ENCODE results near the gene CNOT4.
"Not testable (repeated sequence)": the region's sequence is repeated elsewhere in the genome, so short reads cannot be mapped to it uniquely, and the experiment has no call there.

Gene CNOT4

DNA sequence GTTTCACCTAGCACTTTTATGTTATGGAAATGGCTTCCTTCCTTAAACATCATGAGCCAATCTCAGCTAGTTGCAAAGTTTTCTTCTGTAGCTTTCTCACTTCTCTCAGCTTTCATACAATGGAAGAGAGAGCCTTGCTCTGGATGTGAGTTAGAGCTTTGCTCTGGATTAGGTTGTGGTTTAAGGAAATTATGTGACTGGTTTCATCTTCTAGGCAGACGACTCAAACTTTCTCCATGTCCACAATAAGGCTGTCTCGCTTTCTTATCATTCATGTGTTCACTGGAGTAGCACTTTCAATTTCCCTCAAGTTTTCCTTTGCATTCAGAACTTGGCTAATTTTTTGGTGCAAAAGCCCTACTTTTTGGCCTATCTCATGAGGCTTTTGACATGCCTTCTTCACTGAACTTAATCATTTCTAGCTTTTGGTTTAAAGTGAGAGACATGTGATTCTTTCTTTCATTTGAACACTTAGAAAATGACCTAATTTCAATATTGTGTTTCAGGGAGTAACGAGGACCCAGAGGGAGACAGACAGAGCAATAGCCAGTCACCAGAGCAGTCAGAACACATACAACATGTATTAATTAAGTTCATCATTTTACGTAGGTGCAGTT, 49.8 kb downstream of the CNOT4 start:
- in situ Hi-C loops (cut with MboI; ENCODE audit: low sequenced_read_pairs), result no loop called here

DNA sequence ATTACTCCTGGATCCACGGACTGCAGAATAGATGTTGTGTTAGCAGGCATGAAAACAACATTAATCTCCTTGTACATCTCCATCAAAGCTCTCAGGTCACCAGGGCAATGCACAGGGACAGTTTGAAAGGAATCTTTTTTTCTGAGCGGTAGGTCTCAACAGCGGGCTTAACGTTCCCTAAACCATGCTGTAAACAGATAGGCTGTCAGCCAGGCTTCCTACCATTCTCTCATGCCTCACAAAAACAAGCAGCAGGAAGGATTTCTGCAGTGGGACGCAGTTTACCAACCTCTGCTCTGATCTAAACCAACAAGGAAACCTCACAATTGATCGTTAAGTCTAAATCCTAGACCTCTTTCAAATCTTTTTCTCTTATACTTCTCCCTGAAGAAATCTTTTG, 50.8 kb downstream of the CNOT4 start:
- in situ Hi-C loops (cut with MboI; ENCODE audit: low sequenced_read_pairs), result no loop called here

DNA sequence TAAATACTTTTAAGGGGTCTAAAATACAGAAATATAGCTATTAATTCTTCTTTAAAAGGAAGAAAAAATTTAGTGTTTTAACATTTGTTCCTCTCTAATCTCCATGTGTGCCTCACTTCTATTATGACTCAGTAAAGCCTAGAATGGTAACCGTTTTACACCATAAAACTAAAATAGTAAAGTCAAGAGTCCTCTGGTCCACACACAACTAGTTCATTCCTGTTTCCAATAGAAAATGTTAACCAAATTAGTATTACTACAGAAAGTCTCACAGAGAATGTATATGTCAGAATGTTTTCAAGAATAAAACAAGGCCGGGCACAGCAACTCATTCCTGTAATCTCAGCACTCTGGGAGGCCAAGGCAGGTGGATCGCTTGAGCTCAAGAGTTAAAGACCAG, 55.8 kb downstream of the CNOT4 start:
- in situ Hi-C loops (cut with MboI; ENCODE audit: low sequenced_read_pairs), result no loop called here

DNA sequence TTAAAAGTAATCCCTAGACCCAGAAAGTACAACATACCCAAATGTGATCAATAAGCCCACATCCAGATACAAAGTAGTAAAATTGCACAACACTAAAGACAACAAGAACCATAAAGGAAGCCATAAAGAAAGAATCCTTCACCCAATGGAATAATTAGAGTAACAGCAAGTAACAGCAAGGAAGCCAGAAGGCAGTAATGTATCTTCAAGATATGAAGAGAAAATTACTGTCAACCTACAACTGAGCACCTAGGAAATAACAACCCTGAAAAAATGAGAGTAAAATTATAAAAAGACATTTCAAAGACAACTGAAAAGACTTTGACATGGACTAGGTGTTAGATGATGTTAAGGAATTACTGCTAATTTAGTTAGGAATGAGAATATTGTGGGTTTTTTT, 60.5 kb downstream of the CNOT4 start:
- in situ Hi-C loops (cut with MboI; ENCODE audit: low sequenced_read_pairs), result no loop called here

DNA sequence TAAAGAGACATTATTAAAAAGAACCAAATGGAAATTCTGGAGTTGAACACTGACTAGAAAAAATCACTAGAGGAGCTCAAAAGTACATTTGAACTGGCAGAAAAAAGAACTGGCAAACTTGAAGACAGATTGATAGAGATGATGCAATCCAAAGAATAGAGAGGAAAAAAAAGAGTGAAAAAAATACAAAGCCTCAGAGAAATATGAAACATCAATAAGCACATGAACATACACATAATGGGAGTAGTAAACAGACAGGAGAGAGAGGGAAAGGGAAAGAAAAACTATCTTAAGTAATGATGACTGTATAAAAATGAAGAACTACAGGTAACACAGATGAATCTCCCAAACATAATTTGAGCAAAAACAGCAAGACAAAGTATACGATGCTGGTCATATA, 61.1 kb downstream of the CNOT4 start:
- in situ Hi-C loops (cut with MboI; ENCODE audit: low sequenced_read_pairs), result no loop called here

DNA sequence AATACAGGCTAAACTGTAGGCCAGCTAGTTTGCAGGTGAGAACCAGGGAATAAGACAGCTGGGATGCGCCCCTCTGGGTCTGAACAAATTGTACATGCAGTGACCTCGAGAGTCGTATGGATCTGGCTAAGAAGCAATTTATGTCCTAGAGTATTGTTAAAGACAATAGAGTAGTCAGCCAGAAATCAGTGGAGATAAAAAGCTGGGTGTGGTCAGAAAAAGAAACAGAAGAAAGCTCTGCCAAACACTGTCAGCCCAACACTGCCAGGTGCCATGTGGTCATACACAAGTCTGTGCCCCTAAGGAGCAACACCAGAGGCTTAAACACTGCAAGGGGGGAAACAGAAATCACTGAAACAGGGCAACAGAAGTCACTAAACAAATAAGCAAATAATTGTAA, 62.2 kb downstream of the CNOT4 start:
- in situ Hi-C loops (cut with MboI; ENCODE audit: low sequenced_read_pairs), result no loop called here

DNA sequence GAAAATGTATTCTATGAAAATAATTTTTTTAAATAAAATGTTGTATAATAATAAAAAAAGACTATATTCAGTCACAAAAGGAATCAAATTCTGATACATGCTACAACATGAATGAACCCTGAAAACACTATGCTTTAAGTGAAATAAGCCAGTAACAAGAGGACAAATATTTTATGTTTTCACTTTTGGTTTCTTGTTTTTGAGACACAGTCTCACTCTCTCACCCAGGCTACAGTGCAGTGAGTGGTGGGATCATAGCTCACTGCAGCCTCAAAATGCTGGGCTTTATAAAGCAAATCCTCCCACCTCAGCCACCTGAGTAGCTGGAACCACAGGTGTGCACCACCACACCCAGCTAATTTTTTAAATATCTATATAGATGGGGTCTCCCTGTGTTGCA, 64.2 kb downstream of the CNOT4 start:
- in situ Hi-C loops (cut with MboI; ENCODE audit: low sequenced_read_pairs), result no loop called here

DNA sequence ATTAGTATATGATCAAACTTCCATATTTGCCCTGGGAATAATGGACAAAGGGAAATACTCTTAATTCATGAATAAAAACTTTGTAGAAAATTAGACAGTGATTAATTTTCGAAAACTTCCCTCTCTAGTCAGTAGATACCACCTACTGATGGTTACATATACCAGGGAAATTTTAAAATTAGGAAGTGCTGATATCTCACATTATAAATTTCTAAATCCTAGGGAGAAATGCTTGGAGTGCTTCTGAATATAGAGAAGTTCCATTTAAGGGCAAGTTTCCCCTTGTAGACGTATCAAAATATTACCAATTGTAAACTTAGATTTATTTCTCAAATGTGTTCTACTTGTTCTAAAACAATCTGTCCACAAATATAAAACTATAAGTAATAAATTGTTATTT, 64.6 kb downstream of the CNOT4 start:
- in situ Hi-C loops (cut with MboI; ENCODE audit: low sequenced_read_pairs), result not testable (repeated sequence)

DNA sequence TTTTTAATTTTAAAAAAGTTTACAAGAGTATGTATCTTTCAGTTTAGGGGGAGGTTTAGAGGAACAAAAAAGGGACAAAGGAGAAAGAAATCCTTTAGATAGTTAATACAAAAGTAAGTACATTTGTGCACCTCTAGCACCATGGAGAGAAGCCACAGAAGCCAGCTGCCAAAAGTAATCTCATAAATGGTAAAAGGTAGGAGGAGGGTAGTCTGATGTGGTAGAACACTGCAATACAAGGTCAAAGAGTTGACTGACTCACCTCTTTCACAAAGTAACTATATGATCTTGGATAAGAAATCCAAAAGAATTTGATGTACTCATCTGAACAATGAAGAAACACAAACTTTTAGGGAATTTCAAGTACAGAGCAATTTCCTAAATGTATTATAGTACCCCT, 68.1 kb downstream of the CNOT4 start:
- in situ Hi-C loops (cut with MboI; ENCODE audit: low sequenced_read_pairs), result no loop called here

DNA sequence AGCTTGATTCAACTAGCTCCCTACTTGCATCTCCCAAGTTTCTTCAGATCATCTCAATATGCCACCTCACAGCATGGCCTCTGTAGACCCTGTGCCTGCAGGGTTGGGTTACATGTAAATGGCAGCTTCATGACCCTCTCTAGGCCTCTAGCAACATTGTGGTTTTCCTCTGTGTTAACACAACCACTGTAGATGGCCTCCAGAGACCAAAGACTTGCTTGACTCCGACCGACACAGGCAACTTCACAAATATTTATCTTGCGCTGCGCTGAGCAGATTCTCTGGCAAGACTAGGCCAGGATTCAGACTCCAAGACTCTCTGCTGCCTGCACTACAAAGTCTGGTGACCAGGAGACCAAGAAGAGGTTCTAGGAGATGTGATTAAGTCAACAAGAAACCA, 75.9 kb downstream of the CNOT4 start:
- in situ Hi-C loops (cut with MboI; ENCODE audit: low sequenced_read_pairs), result no loop called here

DNA sequence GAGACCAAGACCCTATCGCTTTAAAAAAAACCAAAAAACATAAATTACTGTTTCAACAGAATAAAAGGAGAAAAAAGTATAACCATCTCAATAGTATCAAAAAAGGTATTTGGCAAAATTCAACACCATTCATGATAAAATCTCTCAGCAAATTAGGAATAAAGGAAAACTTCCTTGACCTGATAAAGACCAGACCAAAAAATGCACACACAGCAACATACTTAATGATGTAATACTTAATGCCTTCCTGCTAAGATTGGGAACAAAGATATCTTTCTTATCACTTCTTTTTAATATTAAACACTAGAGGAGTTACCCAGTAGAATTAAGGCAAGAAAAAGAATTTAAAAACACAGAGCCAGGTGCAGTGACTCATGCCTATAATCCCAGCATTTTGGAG, 79.3 kb downstream of the CNOT4 start:
- in situ Hi-C loops (cut with MboI; ENCODE audit: low sequenced_read_pairs), result no loop called here

DNA sequence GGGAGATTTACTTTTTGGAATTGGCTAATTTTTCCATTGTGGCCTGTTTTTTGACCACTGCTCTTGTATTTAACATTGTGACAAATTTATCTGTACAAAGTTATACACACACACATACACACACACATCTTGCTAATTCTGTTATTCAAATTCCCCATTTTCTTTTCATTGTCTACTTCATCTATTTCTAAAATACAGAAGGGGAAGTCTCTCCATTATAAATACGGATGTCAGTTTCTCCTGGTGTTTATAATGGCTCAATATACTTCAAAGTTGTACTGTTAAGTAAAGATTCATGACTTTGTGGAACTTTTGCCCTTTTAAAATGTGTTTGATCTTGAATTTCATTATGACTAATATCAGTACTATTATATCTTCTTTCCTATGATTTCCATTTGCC, 81.0 kb downstream of the CNOT4 start:
- in situ Hi-C loops (cut with MboI; ENCODE audit: low sequenced_read_pairs), result no loop called here

DNA sequence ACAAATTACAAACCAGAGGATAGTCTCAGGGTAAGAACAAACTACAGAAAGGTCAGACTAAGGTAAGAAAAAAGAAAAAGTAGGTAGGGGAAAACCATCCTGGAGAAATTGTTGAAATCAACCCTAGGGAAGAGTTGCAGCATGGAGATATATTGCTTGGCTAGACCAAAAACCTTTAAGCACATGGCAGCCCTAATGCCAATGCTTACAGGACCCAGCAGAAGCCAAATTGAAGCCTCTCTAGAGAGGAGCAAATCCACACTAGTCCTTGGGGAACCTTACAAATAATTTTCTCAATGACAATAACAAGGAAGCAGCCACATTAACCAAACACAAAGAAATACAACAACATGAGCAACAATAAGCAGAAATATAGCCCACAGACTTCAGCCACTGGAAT, 81.9 kb downstream of the CNOT4 start:
- in situ Hi-C loops (cut with MboI; ENCODE audit: low sequenced_read_pairs), result no loop called here

DNA sequence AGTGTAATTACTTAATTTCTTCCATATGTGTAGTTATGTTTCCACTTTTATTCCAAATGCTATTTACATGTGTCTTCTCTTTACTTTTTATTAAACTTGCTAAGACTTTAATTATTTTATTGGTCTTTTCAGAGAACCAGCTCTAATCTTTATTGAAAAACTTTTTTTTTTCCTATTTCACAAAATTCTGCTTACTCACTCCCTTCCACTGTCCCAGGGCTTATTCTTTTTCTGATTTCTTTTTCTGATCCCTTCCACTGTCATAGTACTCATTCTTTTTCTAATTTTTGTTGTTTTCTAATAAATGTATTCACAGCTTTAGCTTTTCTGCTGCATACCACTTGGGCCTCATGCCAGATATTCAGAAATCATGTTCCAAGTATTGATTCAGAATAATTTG, 82.7 kb downstream of the CNOT4 start:
- in situ Hi-C loops (cut with MboI; ENCODE audit: low sequenced_read_pairs), result no loop called here

DNA sequence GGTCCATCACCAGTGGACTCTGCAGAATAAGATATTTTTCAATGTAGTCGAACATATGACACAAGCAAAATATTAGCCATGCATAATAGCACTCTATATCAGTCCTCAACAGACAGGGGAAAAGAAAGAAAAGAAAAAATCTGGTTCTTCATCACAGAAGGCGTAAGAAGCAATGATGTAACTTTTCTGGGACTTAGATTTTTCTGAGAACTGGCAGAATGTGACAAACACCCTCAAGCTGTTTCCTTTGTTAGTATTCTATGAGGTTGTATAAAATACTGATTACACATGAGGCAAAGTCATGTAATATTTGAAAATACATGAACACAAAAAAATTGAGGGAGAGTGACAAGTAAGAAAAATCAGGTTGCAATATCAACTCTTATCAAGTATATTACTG, 84.9 kb downstream of the CNOT4 start:
- in situ Hi-C loops (cut with MboI; ENCODE audit: low sequenced_read_pairs), result no loop called here

DNA sequence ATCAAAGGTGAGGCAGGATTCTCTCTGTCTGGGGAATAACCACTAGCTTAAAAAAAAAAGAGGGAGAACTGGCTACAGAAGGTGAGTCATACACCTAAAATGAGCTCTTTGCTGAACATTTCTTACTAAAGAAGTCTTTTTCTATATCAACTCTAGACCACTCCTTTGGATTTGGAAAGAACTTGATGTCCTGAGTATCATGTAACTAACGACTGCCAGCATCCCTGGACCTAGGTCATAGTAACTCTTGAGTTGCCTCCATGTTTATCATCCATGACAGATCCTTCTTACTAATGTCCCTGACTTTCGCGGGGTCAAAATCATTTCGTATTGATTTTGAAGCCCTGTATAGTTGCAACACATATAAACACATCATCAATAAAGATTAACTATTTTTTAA, 89.1 kb downstream of the CNOT4 start:
- in situ Hi-C loops (cut with MboI; ENCODE audit: low sequenced_read_pairs), result no loop called here

DNA sequence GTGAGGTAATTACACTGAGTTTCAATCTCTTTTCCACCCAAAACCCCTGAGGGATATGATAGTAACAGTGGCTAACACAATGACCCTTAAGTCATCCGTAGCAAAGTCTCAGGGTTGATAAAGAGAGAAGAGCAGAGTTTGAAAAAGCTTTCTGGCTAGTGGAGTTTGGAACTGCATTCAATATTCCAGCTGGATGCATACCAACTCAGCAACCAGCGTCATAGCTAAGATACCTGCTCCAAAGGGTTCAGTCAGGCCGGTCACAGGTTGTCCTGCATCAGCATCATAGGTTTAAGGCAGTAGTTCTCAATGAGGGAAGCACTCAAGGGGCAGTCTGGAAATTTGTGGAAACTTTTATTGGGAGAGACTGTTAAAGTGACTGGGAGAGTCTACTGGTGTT, 93.5 kb downstream of the CNOT4 start:
- in situ Hi-C loops (cut with MboI; ENCODE audit: low sequenced_read_pairs), result no loop called here

DNA sequence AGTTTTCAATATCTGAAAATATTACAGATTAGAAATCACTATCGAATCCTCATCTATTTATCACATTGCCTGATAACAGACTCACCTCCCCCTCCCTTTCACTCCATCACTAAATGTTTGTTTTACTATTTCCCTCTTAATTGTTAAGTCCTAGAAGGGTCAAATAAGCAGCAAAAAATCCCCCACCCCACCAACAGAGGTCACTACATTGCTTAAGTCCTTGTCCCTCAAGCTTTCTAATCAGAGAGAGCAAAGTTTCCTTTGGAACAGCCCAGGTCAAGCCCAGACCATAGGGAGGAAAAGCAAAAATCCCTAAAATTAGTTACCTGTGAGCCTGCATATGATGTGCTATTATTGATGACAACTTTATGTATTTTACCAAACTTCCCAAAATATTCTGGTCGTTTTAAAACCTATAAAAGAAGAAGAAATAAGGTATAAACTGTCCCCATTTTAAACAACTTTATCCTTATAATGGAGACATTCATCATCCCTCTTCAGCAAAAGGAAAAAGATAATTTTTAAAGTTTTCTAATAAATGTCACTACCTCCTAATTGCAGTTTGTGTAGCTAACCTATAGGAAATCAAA, 95.0 kb downstream of the CNOT4 start:
- in situ Hi-C loops (cut with MboI; ENCODE audit: low sequenced_read_pairs), result no loop called here

DNA sequence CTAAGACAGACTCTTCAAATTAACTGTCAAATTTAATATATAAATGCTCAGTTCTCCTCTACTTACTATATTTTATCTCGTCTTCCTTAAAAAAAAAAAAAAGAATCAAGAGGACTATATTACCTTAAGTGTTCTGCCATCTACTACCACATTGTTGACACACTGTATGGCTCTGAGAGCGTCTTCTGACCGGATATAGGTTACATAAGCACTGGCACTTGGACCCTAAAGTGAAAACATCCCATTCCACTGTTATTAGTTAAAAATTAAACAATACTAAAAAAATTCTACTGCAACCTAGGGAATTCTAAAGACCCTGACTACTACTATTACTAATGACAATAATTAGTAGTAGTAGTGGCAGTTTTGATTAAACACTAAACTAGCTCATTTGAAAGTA, 95.7 kb downstream of the CNOT4 start:
- in situ Hi-C loops (cut with MboI; ENCODE audit: low sequenced_read_pairs), result no loop called here

DNA sequence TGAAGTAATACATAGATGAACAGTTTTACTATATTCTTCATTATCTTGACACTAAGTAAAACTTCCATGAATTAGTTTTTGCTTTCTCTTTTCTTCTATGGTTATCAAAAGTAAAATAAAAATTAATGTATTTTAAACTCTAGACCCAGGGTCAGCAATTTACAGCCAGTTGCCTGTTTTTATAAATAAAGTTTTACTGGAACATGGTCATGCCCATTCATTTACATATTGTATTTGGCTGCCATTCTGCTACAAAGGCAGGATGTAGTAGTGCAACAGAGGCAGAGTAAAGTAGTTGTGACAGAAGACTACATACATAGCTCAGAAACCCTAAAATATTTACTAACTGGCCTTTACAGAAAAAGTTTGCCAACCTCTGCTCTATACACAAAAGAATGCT, 98.8 kb downstream of the CNOT4 start:
- in situ Hi-C loops (cut with MboI; ENCODE audit: low sequenced_read_pairs), result no loop called here

DNA sequence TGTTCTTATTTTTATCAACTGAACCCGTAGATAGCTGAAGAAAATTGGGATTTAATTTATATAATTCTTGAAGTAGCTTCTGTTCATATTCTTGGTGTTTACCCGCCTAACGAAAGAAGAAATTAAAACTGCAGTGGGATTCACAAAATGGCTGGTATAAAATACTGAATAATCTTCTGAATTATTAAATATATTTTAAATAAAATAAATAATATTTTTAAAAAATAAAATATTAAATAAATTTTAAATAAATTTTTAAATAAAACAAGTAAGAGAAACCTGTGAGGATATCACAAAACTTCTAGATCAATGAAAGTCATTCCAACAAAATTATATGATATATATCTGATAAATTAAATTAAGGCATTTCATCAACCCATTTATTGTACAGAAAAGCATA, 99.4 kb downstream of the CNOT4 start:
- in situ Hi-C loops (cut with MboI; ENCODE audit: low sequenced_read_pairs), result no loop called here

DNA sequence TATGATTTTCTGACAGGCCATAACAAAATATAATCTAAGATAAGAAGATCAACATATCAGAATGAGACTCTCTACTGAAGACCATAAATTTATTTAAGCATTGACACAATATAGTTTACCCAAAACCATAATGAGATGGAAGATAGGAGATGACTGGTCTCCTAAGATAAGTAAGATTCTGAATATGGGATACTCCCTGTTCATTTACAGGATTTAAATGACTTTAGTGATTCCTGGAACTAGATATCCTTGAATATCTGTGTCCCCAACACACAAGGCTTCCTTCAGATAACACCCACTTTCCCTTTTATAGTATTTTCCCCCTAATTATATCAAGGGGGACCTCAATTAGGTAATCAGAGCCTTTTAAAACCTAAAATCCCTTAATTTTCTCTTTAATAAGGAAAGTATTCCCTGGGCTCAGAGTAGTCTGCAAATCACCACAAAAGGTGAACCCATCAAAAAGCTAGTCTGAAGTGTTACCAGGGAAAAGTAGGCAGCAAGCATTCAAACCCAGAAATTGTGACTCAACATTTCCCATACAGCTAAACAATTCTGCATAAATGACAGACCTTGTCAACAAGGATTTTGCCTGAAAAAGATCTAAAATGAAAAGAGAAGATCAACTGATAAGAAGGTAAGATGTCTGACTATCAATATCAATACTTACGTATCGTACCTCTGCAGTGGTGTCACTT, 99.9 kb downstream of the CNOT4 start:
- in situ Hi-C loops (cut with MboI; ENCODE audit: low sequenced_read_pairs), result no loop called here

DNA sequence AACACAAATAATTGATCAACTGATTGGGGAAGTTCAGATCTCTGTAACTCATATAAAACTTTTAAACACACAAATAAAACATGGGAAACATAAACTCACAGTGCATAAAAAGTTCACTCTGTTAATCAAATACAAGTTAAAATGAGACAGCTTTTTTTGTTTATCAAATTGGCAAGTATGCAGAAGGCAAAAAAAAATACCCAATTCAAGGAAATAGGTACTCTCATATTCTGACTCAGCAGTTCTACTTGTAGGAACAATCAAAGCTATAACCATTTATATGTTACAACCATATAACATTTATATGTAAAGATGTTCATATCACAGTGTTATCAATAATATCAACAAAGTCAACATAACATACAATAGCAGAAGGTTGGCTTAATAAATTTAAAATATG, 102.0 kb downstream of the CNOT4 start:
- in situ Hi-C loops (cut with MboI; ENCODE audit: low sequenced_read_pairs), result no loop called here
